LNCaP clone FGC (cell line): ENCODE measurements around the gene PRDM16.

Source experiments
- DNase-seq: peaks from one replicate; pipeline ENCODE4 v3.0.0-alpha.2; 2011; ENCODE audit warnings: low read depth
- H3K4me3 ChIP-seq: 2 replicates; pipeline ENCODE4 v1.5.1; 2011; ENCODE audit warnings: mild to moderate bottlenecking, low read depth, low read length, control low read depth
- TF ChIP-seq, protein P1 (sequence below): IDR thresholded peaks from 2 replicates; pipeline ENCODE4 v1.5.1; 2012; ENCODE audit warnings: mild to moderate bottlenecking; ENCODE audit not compliant: control insufficient read depth, insufficient read depth; ENCODE audit errors: extremely low read depth

Gene PRDM16

DNA sequence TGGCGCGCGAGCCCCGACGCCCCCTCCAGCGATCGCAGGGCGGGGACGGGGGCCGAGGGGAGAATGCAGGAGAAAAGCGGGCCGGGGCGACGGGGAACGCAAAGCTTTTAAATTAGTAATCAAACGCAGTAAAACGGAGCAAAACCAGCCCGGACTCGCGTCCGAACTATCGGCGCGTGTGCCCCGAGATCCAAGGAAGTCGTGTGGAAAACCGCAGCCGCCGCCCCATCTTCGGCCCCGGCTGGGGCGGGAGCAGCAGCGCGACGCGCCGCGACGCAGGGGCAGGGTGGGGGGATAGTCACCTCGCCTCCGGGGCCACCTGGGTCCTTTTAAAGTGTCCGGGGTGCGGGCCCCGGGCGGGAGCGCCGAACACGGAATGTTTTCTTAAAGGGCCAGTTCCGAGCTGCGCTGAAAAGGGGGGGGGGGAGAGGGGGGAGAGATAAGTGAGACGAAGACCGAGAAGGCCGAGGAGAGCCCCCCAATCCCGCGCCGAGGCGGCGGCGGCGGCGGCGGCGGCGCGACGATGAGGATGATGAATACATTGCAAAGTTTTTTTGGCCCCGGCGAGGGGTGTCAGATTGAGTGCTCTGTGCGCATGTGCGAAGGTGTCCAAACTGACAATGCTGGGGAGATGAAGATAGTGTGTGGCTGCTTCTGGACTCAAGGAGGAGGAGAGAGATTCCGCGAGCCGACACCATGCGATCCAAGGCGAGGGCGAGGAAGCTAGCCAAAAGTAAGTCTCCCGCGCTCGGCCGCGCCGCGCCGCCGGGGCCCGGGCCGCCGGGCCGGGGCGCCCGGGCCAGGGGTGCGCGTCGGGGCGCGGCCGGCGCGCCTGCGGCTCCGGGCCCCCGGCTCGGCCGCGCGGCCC lies at the start of gene PRDM16:
PRDM16 (plus strand) TSS at position 640 of the 868 bp plus-strand sequence; CDS start at position 697, 57 bp downstream.
- TF ChIP-seq, protein P1, sequence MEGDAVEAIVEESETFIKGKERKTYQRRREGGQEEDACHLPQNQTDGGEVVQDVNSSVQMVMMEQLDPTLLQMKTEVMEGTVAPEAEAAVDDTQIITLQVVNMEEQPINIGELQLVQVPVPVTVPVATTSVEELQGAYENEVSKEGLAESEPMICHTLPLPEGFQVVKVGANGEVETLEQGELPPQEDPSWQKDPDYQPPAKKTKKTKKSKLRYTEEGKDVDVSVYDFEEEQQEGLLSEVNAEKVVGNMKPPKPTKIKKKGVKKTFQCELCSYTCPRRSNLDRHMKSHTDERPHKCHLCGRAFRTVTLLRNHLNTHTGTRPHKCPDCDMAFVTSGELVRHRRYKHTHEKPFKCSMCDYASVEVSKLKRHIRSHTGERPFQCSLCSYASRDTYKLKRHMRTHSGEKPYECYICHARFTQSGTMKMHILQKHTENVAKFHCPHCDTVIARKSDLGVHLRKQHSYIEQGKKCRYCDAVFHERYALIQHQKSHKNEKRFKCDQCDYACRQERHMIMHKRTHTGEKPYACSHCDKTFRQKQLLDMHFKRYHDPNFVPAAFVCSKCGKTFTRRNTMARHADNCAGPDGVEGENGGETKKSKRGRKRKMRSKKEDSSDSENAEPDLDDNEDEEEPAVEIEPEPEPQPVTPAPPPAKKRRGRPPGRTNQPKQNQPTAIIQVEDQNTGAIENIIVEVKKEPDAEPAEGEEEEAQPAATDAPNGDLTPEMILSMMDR, result no peak
- no peak for DNase-seq
- H3K4me3 ChIP-seq, result peak within 1 kb of the TSS; percentile 42

DNA sequence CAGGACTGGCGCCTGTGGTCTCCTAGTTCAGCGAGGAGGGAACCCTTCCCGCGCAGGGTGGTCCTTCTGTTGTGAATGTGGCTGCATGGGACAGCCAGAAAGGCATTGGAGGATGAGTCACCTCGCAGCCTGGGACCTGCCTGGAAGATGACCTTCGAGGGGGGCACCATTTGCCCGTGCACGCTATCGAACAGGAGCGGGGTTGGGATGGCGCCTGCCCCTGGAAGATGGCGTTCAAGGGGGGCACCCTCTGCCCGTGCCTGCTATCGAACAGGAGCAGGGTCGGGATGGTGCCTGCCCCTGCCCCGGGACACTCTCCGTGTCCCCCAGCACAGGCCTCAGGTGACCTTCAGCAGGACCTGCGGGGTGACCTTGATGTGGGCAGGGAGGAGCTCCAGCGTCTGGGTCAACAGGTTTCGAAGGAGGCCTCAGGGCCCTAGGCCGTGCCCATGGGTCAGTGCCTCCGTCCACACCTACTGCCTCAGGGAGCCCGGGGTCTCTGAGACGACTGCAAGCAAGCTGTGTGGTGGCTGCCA lies 49.4 kb upstream of the PRDM16 start:
- TF ChIP-seq, protein P1, result no peak
- H3K4me3 ChIP-seq, result no peak overlapping the region
- no peak for DNase-seq

- TF ChIP-seq, protein P1, result no peak
- H3K4me3 ChIP-seq, result no peak overlapping the region
- no peak for DNase-seq
These were observed 48.6 kb upstream of the PRDM16 start for GRCh38 chr1:3020263-3020909.

- H3K4me3 ChIP-seq, result no peak within 1 kb of the TSS
- TF ChIP-seq, protein P1, result no peak
- no peak for DNase-seq
These were observed 47.8 kb upstream of the PRDM16 start, which contains the start of gene ACTRT2 for GRCh38 chr1:3021233-3021671. Gene ACTRT2 (plus strand): TSS chr1:3021467. CDS start chr1:3021687, 220 bp downstream.

- no peak for DNase-seq
- TF ChIP-seq, protein P1, result no peak
- H3K4me3 ChIP-seq, result no peak overlapping the region
These were observed 47.1 kb upstream of the PRDM16 start for GRCh38 chr1:3021801-3022401.

DNA sequence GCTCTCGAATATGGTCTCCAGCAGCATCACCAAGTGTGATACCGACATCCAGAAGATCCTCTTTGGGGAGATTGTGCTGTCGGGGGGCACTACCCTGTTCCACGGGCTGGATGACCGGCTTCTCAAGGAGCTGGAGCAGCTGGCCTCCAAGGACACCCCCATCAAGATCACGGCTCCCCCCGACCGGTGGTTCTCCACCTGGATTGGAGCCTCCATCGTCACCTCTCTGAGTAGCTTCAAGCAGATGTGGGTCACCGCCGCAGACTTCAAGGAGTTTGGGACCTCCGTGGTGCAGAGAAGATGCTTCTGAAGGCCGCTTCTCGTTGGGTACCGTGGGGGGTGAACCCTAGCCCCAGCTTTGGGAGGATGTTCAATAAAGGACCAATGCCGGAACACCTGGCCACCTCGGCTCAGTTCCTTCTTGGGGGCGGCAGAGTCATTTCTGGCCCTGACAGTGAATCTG lies 46.5 kb upstream of the PRDM16 start:
- DNase-seq, result no peak
- H3K4me3 ChIP-seq, result no peak overlapping the region
- TF ChIP-seq, protein P1, result no peak
